Measurements from ENCODE around the gene RAPGEF4.

DNA sequence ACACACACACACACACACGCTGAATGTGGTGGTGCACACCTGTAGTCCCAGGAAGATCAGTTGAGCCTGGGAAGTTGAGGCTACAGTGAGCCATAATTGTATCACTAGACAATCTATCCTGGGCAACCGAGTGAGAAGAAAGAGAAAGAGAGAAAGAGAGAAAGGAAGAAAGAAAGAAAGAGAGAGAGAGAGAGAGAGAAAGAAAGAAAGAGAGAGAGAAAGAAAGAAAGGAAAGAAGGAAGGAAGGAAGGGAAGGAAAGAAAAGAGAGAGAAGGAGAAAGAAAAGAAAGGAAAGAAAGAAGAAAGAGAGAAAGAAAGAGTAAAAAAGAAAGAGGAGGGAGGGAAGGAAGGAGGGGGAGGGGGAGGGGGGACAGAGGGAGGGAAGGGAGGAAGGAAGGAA is 190.0 kb downstream of the RAPGEF4 start:
- no peak for TF ChIP-seq EZH2 (IDR thresholded peaks at IDR 0.05)
- TF ChIP-seq POLR2AphosphoS5 (IDR thresholded peaks at IDR 0.05; ENCODE audit: borderline replicate concordance, low read depth, low read length), result no peak
- no peak for TF ChIP-seq FOXP2 (optimal IDR thresholded peaks at IDR 0.05; ENCODE audit: control extremely low read depth, extremely low read length, insufficient read depth)

Measured in SK-N-MC (cell line).